Measurements from ENCODE around the gene CHAC1.
A peak's percentile ranks its signal among the peaks of the same experiment; 100 is the strongest.

The CHAC1 gene, protein sequence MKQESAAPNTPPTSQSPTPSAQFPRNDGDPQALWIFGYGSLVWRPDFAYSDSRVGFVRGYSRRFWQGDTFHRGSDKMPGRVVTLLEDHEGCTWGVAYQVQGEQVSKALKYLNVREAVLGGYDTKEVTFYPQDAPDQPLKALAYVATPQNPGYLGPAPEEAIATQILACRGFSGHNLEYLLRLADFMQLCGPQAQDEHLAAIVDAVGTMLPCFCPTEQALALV

DNA sequence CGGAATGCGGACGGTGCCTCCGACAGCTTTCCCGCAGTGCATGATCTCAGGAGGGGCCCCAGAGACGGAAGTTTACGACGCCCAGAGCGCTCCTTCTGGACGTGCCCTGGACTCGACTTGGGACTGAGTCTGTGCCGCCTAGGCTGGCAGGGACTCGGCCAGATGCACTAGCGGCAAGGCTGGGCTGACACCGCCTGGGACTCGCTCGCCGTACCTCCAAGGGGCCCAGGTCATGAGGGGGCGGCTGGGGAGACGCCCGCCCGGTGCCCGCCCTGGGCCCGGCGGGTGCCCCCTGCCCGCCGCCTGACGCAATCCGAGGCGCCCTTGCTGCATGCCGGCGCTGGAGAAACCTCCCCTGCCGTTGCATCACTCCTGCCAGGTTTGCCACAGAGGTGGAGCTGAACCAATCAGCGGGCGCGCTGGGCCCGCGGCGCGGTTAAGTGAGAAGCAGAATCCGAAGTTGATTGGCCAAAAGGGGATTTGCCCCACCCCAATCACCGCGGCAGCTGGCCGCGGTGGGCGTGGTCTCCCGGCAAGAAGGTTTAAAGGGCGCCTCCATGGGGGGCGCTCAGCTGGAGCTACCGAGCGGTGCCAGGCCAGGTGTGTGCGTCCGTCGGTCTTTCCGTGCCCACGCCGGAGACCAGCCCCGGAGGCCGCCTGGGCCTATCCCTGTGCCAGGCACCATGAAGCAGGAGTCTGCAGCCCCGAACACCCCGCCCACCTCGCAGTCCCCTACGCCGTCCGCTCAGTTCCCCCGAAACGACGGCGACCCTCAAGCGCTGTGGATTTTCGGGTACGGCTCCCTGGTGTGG, at the start of gene CHAC1:
Gene CHAC1 (plus strand): TSS at position 571 of the 812 bp plus-strand sequence. CDS start 113 bp downstream, at position 684.
- peak; percentile 82 to 98 (median 94) for DNase-seq
- intact Hi-C loops (cut with DNase I): no loop called here

DNA sequence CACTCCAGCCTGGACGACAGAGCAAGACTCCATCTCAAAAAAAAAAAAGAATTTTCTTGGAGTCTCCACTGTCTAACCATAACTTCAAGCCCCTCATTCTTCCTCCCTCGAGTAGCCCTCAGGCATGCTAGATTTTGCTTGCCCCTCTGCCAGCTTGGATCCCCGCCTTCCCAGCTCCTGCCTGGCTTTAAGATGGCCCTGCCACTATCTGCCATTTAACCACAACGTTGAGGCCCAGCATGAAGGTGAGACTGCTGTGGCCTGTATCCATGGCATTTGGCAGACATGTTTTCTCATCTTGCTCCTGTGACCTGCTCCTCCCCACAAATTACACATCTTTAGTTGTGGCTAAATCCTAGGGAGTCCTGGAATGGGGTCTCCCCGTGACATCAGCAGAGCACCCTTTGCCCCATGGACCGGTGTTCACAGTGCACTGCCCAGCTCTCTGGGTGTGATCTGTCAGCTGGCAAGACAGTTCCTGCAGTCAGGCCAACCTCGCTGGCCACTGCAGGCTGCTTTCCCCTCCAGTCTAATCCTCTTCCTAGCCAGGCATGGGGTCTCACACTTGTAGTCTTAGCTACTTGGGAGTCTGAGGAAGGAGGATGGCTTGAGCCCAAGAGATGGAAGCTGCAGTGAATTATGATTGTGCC, 48.6 kb upstream of the CHAC1 start:
- no peak for DNase-seq
- intact Hi-C loops (cut with DNase I): loop anchor here (5.0 to 10.0 kb wide), 2 partner anchors 113 to 280 kb away; no protein-coding TSS in a partner anchor

DNA sequence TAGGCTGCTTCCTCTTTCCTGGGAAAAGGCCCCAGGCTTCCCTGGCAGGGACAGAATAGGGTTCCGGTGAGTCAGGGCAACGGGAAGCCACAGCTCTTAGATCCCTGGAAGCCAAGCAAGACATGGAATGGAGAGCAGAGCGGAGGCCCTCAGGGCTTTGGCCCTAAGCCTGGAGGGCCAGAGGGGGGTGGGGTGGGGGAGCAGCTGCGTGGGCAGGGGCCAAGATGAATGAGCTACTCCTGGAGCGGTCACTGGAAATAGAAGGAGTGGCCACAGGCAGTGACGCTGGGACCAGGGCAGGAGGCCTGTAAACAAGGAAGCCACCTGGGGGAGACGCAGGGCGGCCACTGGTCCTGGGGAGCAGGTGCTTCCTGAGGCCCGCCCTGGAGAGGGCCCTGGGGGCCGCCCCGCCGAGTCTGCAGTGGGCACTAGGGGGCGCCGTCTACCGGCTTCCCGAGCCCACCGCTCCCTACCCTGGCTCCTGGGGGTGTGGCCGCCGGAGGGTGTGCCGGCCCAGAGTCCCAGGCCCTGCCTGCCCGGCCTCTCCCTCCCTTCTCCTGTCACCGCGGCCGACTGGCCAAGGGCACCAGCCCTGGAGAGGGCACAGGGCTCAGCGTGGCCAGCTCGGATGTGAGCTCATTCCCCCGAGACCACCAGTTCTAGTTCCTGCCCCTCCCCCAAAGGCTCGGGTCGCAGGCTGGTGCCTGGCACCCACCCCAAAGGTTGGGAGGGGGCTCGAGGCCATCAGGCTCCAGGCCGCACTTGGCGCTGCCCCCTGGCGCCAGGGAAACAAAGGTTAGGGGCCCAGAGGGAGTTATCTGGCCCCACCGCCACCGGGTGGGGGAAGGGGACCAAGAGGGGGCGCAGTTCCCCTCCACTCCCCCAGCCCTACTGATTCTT, 46.9 kb upstream of the CHAC1 start:
- peak in 40 of 42 donors; percentile 27 to 81 (median 60) for DNase-seq
- intact Hi-C loops (cut with DNase I): loop anchor here (5.0 to 10.0 kb wide), 2 partner anchors 111 to 278 kb away; no protein-coding TSS in a partner anchor

DNA sequence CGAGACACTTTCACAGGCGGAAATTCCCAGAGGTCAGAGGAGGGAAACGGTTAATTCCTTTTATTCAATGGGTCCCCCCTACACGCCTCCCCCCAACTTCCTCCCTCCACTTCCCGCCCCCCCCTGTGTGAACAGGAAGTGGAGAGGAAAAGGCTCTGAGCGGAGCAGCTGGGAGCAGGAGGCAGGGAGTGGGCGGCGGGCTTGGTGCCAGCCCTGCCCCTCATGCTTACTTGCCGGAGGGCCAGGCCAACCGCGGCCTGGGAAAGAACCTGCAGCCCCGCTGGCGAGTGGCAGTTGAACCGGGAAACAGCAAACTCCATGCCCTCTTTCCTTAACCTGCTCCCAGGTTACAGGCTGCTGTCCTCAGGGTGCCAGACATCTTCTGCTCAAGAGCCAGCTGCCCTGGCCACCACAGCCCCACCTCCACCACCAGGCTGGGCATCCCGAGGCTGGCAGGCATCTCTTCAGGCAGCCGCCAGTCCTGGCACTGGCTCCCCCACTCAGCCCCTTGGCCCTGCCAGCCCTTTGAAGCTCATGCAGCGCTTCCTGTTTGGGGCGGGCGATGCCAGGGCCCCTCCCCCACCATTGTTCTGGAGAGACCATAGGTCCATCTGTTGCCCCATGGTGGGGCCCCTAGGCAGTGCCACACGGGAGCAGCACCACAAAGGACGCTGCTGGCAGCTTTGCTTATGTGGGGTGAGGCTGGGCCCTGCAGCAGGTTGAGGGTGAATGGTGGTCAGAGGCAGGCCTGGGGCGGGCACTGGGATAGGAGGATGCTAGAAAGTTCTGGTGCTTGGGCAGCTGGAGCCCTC, 46.1 kb upstream of the CHAC1 start:
- peak in 31 of 42 donors; percentile 29 to 79 (median 54) for DNase-seq
- intact Hi-C loops (cut with DNase I): loop anchor here (5.0 to 10.0 kb wide), 2 partner anchors 110 to 278 kb away; no protein-coding TSS in a partner anchor

DNA sequence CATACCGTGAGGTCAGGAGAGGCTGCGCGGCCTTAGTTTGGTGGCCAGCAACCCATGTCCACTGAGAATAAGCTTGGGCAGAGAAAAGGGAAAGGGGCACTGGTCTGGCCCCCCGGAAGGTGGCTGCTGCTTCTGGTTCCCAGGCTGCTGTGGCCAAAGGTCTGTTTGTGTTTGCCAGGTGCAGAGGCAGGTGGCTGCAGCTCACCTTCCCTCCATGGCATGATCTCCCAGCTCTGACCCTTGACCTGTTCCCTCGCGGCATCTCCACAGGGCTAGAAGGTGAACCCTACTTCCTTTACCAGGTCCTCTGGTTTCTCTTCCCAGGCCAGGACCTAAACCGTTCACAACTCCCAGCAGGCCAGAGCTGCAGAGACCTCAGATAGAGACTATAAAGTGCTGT, 45.2 kb upstream of the CHAC1 start:
- no peak for DNase-seq
- intact Hi-C loops (cut with DNase I): loop anchor here (5.0 to 10.0 kb wide), 2 partner anchors 109 to 277 kb away; no protein-coding TSS in a partner anchor

DNA sequence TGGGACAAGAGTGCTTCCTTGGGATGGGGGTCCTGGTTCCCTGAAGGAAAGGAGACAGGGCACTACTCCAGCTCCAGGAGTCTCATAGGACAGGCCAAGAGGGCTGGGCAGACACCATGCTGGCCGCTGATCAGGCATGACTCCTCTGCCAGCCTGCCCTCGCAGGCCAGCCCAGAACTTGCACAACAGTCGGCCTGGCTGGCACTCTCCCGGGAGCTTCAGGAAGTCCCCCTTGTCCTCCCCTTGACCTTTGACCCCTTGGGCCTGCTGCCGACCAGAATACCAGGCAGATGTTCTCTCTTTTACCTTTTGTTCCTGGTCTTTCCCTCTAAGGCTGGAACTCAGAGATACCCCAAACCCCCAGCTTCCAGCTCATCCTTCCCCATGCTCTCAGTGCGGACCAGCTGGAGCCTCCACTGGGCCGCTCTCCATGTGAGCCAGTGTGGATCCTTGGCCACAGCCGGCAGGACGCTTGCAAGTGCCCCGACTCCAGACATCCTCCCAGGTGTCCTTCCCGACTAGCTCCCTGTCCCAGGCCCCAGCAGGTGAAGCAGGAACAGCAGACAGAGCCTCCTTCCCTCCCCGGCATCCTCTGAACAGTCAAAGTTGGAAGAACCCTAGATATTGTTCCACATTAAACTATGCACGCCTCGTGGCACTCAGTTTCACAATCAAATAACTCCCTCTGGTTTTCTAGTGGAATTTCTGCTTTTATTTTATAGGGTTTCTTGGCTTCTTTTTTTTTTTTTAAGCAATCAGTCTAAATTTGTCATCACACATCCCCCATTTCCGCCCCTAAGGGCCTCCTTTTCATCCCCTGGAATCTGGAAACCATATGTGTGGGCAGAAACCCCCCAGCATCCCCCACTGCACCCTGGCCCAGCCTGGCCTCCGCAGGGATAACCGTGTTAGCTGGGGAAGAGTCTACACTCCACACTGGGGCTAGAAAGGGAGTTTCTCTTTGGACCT, 43.3 kb upstream of the CHAC1 start:
- intact Hi-C loops (cut with DNase I): loop anchor here (5.0 to 10.0 kb wide), 2 partner anchors 107 to 275 kb away; no protein-coding TSS in a partner anchor
- peak in 2 of 42 donors; percentile 26 to 67 for DNase-seq

DNA sequence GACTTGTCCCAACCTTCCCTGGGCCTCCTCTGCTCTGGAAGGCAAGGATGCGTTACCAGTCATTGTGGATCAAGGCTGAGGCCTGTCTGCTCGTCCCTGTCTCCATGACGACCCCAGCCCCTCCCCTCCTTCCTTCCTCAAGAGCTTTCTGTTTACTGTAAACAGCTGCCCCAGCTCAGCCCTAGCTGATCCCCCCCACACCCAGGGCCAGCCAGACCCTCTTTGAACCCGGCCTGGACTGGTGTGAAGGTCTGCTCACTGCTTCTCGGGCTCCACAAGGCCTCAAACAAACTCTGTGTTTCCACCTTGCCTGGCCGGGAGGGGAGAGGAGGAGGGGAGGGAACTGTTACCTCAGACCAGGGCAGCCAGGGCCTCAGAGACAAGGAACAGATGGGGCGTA, 42.1 kb upstream of the CHAC1 start:
- intact Hi-C loops (cut with DNase I): no loop called here
- no peak for DNase-seq

DNA sequence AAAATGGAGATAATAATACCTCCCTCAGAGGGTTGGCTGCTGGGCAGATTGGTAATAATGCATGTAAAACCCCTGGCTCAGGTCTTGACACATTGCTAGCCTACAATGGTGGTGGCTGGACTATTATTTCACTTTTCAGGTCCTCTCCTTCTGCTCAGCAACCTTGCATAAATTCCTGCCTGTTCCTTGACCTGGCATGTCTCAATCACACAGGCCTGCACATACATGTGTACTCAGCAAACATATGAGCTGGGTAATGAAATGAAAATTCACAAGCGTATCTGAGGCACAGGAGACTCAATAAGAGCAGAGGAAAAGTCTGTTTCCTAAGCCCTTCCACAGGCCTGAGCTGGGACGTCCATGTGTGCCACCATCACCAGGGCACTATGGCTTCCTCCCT, 41.6 kb upstream of the CHAC1 start:
- DNase-seq: no peak
- intact Hi-C loops (cut with DNase I): no loop called here

DNA sequence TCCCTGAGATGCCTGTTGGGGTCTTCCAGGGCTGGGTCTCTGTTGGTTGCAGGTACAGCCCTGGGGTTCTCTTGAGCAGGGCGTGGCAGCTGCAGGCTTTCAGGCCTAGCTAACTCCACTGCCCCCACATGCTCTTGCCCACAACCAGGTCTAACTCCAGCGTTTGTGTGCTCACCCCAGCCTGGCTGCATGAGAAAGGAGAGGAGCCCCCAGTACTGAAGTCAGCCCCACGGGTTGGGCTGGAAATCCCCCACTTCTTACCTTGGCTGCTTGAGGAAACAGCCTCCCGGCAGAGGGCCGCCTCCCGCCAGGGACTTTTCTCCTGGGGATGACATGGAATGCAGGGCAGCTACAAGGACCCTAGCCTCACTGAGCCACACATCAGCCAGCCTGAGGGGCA, 40.8 kb upstream of the CHAC1 start:
- DNase-seq: no peak
- intact Hi-C loops (cut with DNase I): no loop called here

DNA sequence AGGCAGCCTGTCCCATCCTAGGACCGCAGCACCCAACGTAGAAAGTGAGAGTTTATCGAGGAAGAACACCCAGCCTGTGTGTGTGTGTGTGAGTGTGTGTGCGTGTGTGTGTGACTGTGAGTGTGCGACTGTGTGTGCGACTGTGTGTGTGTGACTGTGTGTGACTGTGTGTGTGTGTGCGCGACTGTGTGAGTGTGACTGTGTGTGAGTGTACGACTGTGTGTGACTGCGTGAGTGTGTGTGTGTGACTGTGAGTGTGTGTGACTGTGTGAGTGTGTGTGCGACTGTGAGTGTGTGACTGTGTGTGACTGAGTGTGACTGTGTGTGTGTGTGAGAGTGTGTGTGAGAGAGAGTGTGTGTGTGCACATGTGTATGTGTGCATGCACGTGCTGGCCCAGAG, 39.3 kb upstream of the CHAC1 start:
- intact Hi-C loops (cut with DNase I): no loop called here
- no peak for DNase-seq

DNA sequence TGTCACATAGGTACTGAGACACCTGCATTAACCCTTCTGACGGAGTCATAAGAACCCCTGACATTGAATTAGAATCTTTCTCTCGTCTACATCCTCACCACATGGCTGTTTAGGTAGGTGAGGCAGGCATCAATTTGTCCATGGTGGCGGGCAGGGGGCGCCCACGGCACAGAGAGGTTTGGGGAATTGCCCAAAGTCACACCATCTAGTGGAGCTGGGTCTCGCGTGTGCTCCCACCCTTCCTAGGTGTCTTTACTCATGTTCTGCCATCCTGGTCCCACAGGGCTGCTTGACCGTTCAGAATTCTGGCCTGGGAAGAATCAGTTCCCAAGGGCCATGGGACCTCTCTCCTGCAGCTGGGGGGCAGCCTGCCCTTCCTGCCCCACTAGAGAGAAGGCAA, 38.8 kb upstream of the CHAC1 start:
- intact Hi-C loops (cut with DNase I): no loop called here
- no peak for DNase-seq

DNA sequence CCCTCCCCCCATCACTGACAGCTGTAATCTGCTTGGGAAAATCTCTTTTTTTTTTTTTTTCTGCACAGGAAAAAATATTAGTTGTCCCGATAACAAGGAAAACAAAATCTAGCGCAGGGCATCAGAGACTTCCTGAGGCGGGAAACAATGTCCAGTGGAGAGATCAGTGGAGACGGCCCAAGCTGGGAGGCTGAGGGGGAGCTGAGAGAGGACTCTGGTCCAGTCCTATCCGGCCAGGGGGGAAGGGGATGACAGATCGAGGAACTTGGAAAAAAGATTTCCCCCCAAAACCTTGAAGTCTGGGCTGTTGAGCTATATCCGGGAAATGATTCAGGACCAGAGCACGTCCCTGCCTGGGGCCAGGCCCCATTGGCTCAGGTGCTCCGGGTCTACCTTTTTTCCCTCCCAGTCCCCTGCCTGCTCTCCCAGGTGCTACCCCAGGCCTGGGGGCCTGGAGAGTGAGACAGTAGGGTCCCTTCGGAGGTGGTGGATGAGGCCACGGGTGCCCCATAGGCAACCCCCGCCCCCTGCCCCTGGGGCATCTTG, 38.1 kb upstream of the CHAC1 start:
- intact Hi-C loops (cut with DNase I): no loop called here
- DNase-seq: no peak

DNA sequence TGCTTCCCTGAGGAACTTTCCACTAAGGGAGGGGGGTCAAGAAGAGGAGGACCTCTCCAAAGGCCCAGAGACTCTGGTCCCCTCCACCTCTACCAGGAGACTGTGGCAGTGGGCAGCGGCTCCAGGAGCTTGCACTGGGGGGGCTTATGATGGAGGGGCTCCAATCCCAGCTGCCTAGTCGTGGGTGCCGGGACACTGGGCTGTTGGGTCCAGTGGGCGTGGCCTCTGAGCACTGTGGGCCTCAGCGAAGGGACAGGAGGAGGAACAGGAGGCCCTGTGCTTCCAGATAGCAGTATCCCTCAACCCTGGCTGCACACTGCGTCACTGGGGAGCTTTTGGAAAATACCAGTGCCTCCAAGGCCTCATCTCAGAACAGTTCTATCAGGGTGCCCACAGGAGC, 37.6 kb upstream of the CHAC1 start:
- DNase-seq: no peak
- intact Hi-C loops (cut with DNase I): no loop called here

DNA sequence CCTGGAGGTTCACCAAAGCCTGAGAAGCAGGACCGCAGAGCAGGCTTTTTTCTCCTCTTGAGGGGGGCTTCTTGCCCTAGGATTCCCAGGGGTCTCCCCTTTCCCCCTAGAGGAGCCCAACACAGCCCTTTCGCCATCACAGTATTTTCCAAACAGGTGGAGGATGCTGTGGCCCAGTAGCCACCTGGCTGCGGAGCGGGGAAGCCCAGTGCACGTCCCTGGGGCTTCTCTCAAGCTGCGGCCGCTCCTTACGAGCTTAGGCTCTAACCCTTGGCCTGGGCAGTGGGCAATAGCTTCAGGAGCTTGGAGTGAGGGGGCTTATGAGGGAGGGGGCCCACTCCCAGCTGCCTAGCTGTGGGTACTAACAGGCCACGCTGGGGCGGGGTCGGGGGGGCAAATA, 35.7 kb upstream of the CHAC1 start:
- no peak for DNase-seq
- intact Hi-C loops (cut with DNase I): no loop called here

DNA sequence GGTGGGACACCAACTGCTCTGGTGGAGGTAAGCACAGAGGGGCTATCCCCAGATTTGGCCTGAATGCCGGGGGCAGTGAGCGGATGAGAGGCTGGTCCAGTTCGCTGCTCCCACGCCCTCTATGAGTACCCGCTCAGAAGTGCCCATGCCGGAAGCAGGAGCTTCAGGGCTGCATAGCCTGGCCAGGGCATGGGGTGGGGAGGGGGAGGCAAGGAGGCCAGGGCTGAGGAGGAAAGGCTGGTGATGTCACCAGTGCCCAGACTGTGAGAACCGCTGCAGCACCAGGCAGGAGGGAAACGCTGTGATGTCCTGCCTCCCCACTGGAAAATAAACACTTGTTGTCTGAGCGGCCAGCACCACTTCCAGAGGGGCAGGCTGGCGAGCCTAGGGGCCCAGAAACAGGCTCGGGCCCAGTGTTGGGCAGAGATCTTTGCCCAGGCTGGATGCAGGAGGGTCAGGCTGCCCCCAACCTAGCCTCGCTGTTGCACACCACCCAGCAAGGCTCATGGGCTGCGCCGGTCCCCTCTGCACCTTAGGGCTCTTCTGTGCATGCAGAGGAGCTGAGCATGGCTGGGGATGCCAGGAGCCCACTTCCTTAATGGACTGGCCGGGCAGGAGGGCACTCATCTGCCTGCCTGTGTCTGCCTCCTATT, 35.0 kb upstream of the CHAC1 start:
- DNase-seq: no peak
- intact Hi-C loops (cut with DNase I): no loop called here

DNA sequence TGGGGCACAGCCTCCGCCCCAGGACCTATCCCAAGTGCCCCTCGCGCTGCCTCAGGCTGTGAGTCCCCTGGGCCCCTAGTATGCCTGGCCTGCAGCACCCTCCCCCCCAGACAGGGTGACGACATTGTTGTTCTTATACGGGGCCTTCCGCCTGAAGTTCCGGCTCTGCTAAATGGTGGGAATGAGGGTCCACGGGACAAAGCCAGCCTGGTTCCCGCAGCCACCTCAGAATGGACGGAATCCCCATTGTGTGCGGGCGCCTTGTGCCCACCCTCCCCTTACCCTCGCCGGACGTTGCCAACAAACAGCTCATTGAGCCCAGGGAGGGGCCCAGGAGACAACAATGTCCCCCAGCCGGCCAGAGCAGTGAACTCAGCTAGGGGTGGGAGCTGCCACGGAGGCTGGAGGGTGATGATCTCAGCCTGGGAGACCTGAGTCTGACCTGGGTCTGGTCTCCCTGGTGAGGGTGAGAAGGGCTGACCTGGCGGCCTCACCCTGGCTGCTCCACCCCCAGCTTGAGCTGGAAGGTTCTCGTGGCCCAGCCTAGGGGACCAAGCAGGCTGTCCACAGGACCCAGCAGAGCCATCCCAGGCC, 34.4 kb upstream of the CHAC1 start:
- no peak for DNase-seq
- intact Hi-C loops (cut with DNase I): no loop called here
